WTC11 (cell line): ENCODE measurements around the gene ATP6V1F. TPM values are rescaled to one million over a fixed set of nuclear protein-coding genes. Genes with fewer than 3 reads are reported as not detected.

ENCODE experiments used
- ATAC-seq: fragments of 200-7000 bp; cut with Tn5 transposase; 2 replicates; pipeline ENCODE4 v1.10.0; 2021; ENCODE audit warnings: mild to moderate bottlenecking, moderate library complexity
- CTCF ChIA-PET: fragments of 300-600 bp; sonication (Branson Sonifier 250); formaldehyde crosslinking; loops from one replicate; lab custom pipeline; 2021; ENCODE audit warnings: antibody characterized with exemption; lab: Charles Lee
- POLR2A ChIA-PET: fragments of 350-600 bp; sonication (Branson Sonifier 250); formaldehyde crosslinking; loops from one replicate; lab custom pipeline; 2021; ENCODE audit warnings: antibody characterized with exemption; lab: Charles Lee
- DNase-seq: peaks from one replicate; pipeline ENCODE4 v3.0.0; 2021; ENCODE audit warnings: low spot score
- H3K27ac Mint-ChIP-seq: 2 replicates; pipeline ENCODE4 v1.8.0; 2021; ENCODE audit warnings: mixed read lengths
- H3K27me3 Mint-ChIP-seq: 2 replicates; pipeline ENCODE4 v1.8.0; 2021; ENCODE audit warnings: low read depth, mild to moderate bottlenecking, moderate library complexity, mixed read lengths
- H3K36me3 Mint-ChIP-seq: 2 replicates; pipeline ENCODE4 v1.8.0; 2021; ENCODE audit warnings: mixed read lengths
- H3K4me1 Mint-ChIP-seq: 2 replicates; pipeline ENCODE4 v1.8.0; 2022; ENCODE audit warnings: mixed read lengths
- H3K4me3 Mint-ChIP-seq: 2 replicates; pipeline ENCODE4 v1.8.0; 2021; ENCODE audit warnings: mild to moderate bottlenecking, moderate library complexity, mixed read lengths
- H3K9me3 Mint-ChIP-seq: 2 replicates; pipeline ENCODE4 v1.8.0; 2021; ENCODE audit warnings: mixed read lengths
- AFF4 ChIP-seq: sonication (generic); formaldehyde crosslinking; IDR thresholded peaks from 2 replicates; pipeline ENCODE4 v1.8.1; 2023; ENCODE audit warnings: mild to moderate bottlenecking, missing genetic modification reagents, borderline replicate concordance
- CBFB ChIP-seq: sonication (generic); formaldehyde crosslinking; IDR thresholded peaks from 2 replicates; pipeline ENCODE4 v1.8.1; 2022; ENCODE audit warnings: mild to moderate bottlenecking, low read depth, missing genetic modification reagents
- CTCF ChIP-seq: fragments of 200-600 bp; IDR thresholded peaks from 2 replicates; pipeline ENCODE4 v1.8.0; 2022; ENCODE audit warnings: antibody characterized with exemption
- ETV6 ChIP-seq: sonication (generic); formaldehyde crosslinking; IDR thresholded peaks from 2 replicates; pipeline ENCODE4 v1.8.1; 2022; ENCODE audit warnings: mild to moderate bottlenecking, missing genetic modification reagents
- FOXJ3 ChIP-seq: sonication (generic); formaldehyde crosslinking; IDR thresholded peaks from 2 replicates; pipeline ENCODE4 v1.9.0; 2021; ENCODE audit warnings: missing genetic modification reagents, mild to moderate bottlenecking, borderline replicate concordance
- GABPB1 ChIP-seq: sonication (generic); formaldehyde crosslinking; IDR thresholded peaks from 2 replicates; pipeline ENCODE4 v1.8.1; 2023; ENCODE audit warnings: mild to moderate bottlenecking, missing genetic modification reagents
- IRF2 ChIP-seq: sonication (generic); formaldehyde crosslinking; IDR thresholded peaks from 2 replicates; pipeline ENCODE4 v1.8.0; 2022; ENCODE audit warnings: low read depth, missing genetic modification reagents, borderline replicate concordance
- KAT7 ChIP-seq: sonication (generic); formaldehyde crosslinking; IDR thresholded peaks from 2 replicates; pipeline ENCODE4 v1.8.1; 2023; ENCODE audit warnings: missing genetic modification reagents, mild to moderate bottlenecking, borderline replicate concordance
- MLX ChIP-seq: sonication (generic); formaldehyde crosslinking; IDR thresholded peaks from 2 replicates; pipeline ENCODE4 v1.8.1; 2023; ENCODE audit warnings: mild to moderate bottlenecking, missing genetic modification reagents, moderate library complexity
- NFATC4 ChIP-seq: fragments of 250-450 bp; sonication (Bioruptor Pico); IDR thresholded peaks from 2 replicates; pipeline ENCODE4 v1.9.0; 2021; ENCODE audit warnings: mild to moderate bottlenecking
- NR1H2 ChIP-seq: sonication (generic); formaldehyde crosslinking; IDR thresholded peaks from 2 replicates; pipeline ENCODE4 v1.9.0; 2021; ENCODE audit warnings: mild to moderate bottlenecking, moderate library complexity, missing genetic modification reagents
- TCF7 ChIP-seq: sonication (generic); formaldehyde crosslinking; IDR thresholded peaks from 2 replicates; pipeline ENCODE4 v1.8.0; 2022; ENCODE audit warnings: mild to moderate bottlenecking, low read depth, missing genetic modification reagents, moderate library complexity
- TP53 ChIP-seq: sonication (generic); formaldehyde crosslinking; IDR thresholded peaks from 2 replicates; pipeline ENCODE4 v1.8.1; 2023; ENCODE audit warnings: mild to moderate bottlenecking, missing genetic modification reagents
- ZNF219 ChIP-seq: sonication (generic); formaldehyde crosslinking; IDR thresholded peaks from 2 replicates; pipeline ENCODE4 v1.8.0; 2023; ENCODE audit warnings: missing genetic modification reagents, mild to moderate bottlenecking, borderline replicate concordance
- ZNF423 ChIP-seq: fragments of 250-450 bp; sonication (Bioruptor Pico); IDR thresholded peaks from 2 replicates; pipeline ENCODE4 v2.1.2; 2022; ENCODE audit warnings: mild to moderate bottlenecking, moderate library complexity
- total RNA-seq: library from RNA; stranded (reverse); gene quantifications from 3 replicates; pipeline ENCODE4 v1.2.3, GENCODE V29; 2021
- TF ChIP-seq, protein P1 (sequence below): sonication (generic); formaldehyde crosslinking; IDR thresholded peaks from 2 replicates; pipeline ENCODE4 v1.8.1; 2023; ENCODE audit warnings: mild to moderate bottlenecking, missing genetic modification reagents, moderate library complexity
- TF ChIP-seq, protein P2 (sequence below): sonication (generic); formaldehyde crosslinking; conservative IDR thresholded peaks from 2 replicates; pipeline ENCODE4 v1.8.1; 2023; ENCODE audit warnings: mild to moderate bottlenecking, low read depth, missing genetic modification reagents, moderate library complexity

ATP6V1F gene
- total RNA-seq, 1 experiment from 2014 or later, result 117 TPM

- TF ChIP-seq TCF7 (CRISPR knock-in tag) (no peak), IRF2 (no peak)
- TF ChIP-seq, all 79 proteins: peak for 0
- no peaks in the 10 kb centered on the region for H3K36me3 Mint-ChIP-seq
- ChIA-PET POLR2A (no interaction called here), CTCF (no interaction called here)
- peaks cover 8% of the 10 kb centered on the region for H3K4me1 Mint-ChIP-seq
- H3K27ac Mint-ChIP-seq, result no peak overlapping the region
- ATAC-seq (no peak), DNase-seq (no peak)
- no peaks in the 10 kb centered on the region; the same call in 1 of the 2 replicates for H3K27me3 Mint-ChIP-seq
- H3K4me3 Mint-ChIP-seq, result no peak overlapping the region
- H3K9me3 Mint-ChIP-seq, result no peaks in the 10 kb centered on the region
Measured at GRCh38 chr7:128845987-128846386, 16.7 kb upstream of the ATP6V1F start.

DNA sequence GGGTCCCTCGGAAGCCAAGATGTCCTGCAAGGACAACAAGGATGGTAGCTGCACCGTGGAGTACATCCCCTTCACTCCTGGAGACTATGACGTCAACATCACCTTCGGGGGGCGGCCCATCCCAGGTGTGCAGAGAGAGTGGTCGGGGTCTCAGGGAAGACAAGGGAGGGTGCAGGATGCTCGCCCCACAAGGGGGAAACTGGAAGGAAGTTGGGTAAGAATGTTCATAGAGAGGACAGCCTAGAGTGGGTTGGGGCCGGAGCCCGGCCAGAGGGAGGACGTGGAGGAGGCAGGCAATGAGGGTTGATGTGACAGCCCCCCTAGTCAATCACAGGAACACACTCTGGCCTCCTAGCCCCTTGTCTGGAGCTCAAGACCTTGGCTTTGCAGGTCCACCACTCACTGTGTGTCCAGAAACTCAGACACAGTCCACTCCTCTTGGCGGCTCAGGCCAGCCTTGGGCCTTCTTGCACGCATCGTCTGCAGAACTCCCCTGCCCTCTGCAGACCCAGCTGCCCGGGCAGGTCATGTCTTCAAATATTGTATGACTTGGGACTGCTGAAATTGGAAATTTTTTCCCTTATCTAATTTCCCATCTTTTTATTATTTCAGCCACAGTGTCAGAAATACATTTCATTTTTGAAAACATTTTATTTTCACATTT lies 15.7 kb upstream of the ATP6V1F start:
- Mint-ChIP-seq H3K9me3 (no peaks in the 10 kb centered on the region), H3K27me3 (no peaks in the 10 kb centered on the region), H3K27ac (no peak overlapping the region), H3K4me3 (no peak overlapping the region), H3K4me1 (peaks cover 2% of the 10 kb centered on the region), H3K36me3 (no peaks in the 10 kb centered on the region)
- CTCF ChIA-PET, result interaction anchor here (0.6 to 1.3 kb wide), 3 partner anchors 16 to 177 kb away, joined by 3 to 4 read pairs (median 3); no protein-coding TSS in a partner anchor
- no peak for ATAC-seq
- POLR2A ChIA-PET, result no interaction called here
- TF ChIP-seq, protein P1, sequence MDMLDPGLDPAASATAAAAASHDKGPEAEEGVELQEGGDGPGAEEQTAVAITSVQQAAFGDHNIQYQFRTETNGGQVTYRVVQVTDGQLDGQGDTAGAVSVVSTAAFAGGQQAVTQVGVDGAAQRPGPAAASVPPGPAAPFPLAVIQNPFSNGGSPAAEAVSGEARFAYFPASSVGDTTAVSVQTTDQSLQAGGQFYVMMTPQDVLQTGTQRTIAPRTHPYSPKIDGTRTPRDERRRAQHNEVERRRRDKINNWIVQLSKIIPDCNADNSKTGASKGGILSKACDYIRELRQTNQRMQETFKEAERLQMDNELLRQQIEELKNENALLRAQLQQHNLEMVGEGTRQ (CRISPR knock-in tag), result no peak
- TF ChIP-seq NFATC4 (CRISPR knock-in tag), result no peak
- TF ChIP-seq ZNF219 (CRISPR knock-in tag), result no peak
- no peak for TF ChIP-seq AFF4
- TF ChIP-seq ZNF423, result no peak
- TF ChIP-seq, protein P2, sequence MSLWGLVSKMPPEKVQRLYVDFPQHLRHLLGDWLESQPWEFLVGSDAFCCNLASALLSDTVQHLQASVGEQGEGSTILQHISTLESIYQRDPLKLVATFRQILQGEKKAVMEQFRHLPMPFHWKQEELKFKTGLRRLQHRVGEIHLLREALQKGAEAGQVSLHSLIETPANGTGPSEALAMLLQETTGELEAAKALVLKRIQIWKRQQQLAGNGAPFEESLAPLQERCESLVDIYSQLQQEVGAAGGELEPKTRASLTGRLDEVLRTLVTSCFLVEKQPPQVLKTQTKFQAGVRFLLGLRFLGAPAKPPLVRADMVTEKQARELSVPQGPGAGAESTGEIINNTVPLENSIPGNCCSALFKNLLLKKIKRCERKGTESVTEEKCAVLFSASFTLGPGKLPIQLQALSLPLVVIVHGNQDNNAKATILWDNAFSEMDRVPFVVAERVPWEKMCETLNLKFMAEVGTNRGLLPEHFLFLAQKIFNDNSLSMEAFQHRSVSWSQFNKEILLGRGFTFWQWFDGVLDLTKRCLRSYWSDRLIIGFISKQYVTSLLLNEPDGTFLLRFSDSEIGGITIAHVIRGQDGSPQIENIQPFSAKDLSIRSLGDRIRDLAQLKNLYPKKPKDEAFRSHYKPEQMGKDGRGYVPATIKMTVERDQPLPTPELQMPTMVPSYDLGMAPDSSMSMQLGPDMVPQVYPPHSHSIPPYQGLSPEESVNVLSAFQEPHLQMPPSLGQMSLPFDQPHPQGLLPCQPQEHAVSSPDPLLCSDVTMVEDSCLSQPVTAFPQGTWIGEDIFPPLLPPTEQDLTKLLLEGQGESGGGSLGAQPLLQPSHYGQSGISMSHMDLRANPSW, result no peak
- no peak for TF ChIP-seq MLX (CRISPR knock-in tag)
- no peak for DNase-seq

GRCh38 chr7:128847721-128848211 lies 14.9 kb upstream of the ATP6V1F start:
- Mint-ChIP-seq H3K27ac (no peak overlapping the region), H3K4me3 (no peak overlapping the region), H3K9me3 (no peaks in the 10 kb centered on the region), H3K27me3 (no peaks in the 10 kb centered on the region), H3K36me3 (no peaks in the 10 kb centered on the region), H3K4me1 (no peaks in the 10 kb centered on the region)
- ChIA-PET POLR2A (no interaction called here), CTCF (interaction anchor here (1.1 to 1.3 kb wide), 3 partner anchors 12 to 36 kb away, joined by 4 to 5 read pairs (median 5); no protein-coding TSS in a partner anchor)
- DNase-seq (no peak), ATAC-seq (no peak)
- TF ChIP-seq FOXJ3 (CRISPR knock-in tag) (no peak), AFF4 (no peak), ZNF423 (no peak), NR1H2 (CRISPR knock-in tag) (no peak), CBFB (CRISPR knock-in tag) (no peak), GABPB1 (CRISPR knock-in tag) (no peak), TP53 (CRISPR knock-in tag) (no peak), KAT7 (CRISPR knock-in tag) (no peak), CTCF (no peak), ETV6 (CRISPR knock-in tag) (no peak)
